ENCODE measurements around the gene LGALS16.
"Not testable (repeated sequence)": the region's sequence is repeated elsewhere in the genome, so short reads cannot be mapped to it uniquely, and the experiment has no call there.

LGALS16 gene

DNA sequence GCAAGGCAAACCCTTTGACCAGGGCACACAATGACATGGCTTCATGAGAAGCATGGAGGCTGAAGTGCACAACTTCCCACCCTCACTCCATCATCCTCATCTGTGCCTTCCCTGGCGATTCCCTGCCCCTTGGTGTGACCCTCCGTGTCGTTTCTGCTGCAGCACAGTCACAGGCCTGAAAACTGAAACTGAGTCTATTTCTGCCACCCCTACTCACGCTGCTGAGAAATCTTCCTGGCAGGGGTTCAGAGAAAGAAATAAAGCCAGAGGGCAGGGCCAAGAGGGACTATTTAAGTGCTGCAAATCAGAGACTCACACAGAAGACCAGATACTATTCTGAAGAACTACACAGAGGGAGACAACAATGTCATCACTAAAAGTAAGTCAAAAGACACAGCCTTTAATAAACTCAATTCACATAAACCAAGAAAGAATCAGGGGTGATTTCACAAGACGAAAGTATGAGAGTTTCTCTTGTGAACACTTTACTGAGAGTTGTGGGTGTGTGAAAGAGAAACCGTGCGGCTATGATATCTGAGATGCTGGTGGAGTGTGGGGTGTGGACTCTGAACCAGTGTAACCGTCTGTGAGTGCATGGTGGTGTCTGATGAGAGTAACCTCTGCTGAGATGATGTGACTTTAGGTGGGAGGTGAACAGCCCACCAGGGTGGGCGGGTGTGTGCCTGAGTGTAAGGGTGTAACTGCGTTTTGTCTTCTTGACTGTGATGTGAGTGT, 23.5 kb downstream of the LGALS16 start:
- peak; percentile 55 to 73 for DNase-seq

DNA sequence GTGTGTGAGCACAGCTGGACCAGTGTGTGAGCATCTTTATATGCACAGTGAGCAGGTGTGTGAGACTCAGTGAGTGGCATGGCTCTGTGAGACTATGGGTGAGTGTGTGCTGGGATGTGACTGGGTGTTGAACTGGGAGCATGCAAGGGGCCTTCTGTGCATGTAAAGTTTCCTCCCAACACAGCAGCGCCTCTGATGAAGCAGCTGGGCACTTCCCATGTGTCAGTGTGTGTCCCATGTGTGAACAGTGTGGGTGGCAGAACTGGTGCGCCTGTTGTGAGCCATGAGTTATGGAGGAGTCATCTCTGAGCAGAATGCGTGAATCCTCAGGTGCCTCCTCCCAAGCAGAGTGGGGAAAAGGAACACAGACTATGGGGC, 24.1 kb downstream of the LGALS16 start:
- peak; percentile 55 to 72 for DNase-seq

GRCh38 chr19:39680593-39680992, 24.9 kb downstream of the LGALS16 start:
- no peak for DNase-seq

- no peak for DNase-seq
These were observed 25.7 kb downstream of the LGALS16 start for GRCh38 chr19:39681416-39681815.

DNA sequence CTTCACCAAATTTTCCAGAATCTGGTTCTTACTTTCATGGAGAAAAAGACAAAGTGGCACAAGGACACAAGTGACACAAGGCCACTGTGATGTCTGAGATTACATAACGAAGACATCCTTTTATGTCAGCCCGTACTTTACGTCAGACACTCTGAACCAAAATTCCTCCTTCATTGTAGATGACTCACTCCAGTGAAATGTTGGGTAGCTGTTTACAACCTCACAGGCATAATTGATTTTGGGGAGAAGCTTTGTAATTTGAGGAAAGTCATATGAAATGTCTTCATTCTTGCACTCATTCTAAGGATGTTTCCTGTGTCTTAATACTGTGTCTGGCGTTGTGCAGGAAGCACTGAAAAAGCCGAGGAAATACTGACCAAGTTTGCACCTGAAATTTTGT, 28.6 kb downstream of the LGALS16 start:
- no peak for DNase-seq

DNA sequence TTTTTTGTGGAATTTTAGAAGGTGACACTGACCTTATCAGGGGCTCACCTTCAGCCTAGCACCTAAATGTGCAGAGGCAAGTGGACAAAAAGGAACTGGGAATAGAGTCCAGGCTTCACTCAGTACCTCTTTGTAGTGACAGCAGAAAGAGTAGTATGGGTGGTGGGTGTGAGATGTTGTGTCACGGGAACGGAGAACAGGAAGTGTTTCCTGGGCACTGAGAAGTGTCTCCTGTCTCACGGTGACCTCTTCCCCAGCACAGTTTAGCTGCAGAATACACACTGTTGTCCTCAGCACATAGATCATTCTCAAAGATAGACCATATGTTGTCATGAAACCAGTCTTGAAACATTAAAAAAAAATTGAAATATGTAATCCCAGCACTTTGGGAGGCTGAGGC, 31.0 kb downstream of the LGALS16 start:
- DNase-seq, result no peak

GRCh38 chr19:39688637-39689036, 32.9 kb downstream of the LGALS16 start:
- DNase-seq, result not testable (repeated sequence)

DNA sequence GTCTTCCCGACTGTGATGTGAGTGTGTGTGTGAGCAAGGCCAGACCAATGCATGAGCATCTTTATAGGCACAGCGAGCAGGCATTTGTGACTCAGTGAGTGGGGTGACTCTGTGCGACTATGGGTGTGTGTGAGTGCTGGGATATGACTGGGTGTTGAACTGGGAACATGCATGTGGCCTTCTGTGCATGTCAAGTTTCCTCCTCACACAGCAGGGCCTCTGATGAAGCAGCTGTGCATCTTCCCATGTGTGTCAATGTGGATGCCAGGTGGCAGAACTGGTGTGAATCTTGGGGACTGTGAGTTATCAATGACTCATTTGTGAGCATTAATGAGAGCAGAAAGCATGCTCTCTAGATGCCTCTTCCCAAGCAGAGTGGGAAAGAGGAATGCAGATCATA, 36.5 kb downstream of the LGALS16 start:
- DNase-seq, result no peak

DNA sequence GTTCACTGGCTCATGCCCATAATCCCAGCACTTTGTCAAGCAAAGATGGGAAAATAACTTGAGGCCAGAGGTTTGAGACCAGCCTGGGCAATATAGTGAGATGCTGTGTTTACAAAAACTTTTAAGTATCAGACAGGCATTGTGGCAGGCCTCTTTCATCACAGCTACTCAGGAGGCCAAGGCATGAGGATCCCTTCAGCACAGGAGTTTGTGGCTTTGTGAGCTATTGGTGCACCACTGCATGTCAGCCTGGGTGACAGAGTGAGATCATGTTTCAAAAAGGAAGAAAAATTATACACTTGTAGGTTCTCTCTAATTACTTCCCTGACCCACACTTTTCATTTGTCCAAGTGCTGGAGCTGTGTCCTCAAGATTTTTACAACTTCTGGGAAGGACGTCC, 37.1 kb downstream of the LGALS16 start:
- DNase-seq, result no peak

GRCh38 chr19:39695759-39696158, 40.0 kb downstream of the LGALS16 start:
- DNase-seq, result no peak

DNA sequence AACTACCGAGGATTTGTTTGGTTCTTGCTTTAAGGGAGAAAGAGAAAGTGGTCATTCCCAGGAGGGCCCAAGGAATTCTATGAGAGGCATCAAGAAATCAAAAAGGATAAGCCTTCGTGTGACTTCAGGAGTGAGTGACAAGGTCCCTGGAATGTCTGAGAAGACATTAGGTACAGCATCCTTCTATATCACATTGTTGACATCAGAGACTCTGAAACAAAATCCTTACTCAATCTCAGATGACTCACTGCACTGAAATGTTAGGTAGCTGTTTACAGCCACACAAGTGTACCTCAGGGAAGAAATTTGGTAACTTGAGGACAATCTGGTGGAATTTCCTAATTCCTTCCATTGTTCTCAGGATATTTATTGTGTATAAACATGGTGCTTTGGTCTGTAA, 40.7 kb downstream of the LGALS16 start:
- DNase-seq, result no peak

- no peak for DNase-seq
These were observed 42.8 kb downstream of the LGALS16 start for GRCh38 chr19:39698535-39698934.

DNA sequence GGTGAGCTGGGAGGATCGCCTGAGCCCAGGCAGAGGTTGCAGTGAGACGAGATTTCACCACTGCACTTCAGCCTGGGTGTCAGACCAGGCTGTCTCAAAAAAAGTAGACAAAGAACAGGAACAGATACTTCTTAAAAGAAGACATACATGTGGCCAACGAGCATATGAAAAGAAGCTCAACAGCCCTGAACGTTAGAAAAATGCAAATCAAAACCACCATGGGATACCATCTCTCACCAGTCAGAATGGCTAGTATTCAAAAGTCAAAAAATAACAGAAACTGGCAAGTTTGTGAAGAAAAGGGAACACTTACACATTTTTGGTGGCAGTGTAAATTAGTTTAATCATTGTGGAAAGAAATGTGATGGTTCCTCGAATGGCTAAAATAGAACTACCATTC, 45.6 kb downstream of the LGALS16 start:
- no peak for DNase-seq

GRCh38 chr19:39704181-39705044, 48.7 kb downstream of the LGALS16 start, which contains the start of gene LGALS14:
Gene LGALS14, plus strand, starts transcription at chr19:39704481. Its CDS starts 48 bp downstream, at chr19:39704529.
- peak in 1 of 2 donors; percentile 26 for DNase-seq

GRCh38 chr19:39705578-39706188, 50.0 kb downstream of the LGALS16 start:
- DNase-seq, result peak in 1 of 2 donors; percentile 20

GRCh38 chr19:39708594-39708993, 52.9 kb downstream of the LGALS16 start:
- no peak for DNase-seq

DNA sequence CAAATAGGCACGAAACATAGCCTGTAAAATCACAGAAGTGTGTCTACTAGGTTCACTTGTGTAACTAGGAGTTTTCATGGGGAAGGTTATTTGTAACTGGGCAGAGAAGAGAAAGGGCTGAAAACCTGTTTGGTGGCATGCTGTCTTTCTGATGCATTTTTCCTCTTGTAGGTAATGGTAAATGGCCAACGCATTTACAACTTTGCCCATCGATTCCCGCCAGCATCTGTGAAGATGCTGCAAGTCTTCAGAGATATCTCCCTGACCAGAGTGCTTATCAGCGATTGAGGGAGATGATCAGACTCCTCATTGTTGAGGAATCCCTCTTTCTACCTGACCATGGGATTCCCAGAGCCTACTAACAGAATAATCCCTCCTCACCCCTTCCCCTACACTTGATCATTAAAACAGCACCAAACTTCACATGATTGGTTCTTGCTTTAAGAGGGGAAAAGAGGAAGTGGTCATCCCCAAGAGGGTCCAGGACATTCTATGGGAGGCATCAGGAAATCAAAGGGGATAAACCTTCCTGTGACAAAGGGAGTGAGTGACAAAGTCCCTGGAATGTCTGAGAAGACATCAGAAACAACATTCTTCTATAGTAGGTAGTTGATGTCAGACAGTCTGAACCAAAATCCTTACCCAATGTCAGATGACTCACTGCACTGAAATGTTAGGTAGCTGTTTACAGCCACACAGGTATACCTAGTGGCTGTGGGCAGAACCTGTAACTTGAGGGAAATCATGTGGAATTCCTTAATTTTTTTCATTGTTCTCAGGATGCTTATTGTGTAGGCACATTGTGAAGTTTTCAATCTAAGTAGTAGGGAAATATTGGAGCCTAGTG, 53.5 kb downstream of the LGALS16 start:
- DNase-seq, result no peak

Measured in stimulated activated CD4-positive, alpha-beta T cell treated with anti-CD3 and anti-CD28 coated beads, Interleukin-2, amount 100 ng/mL, for 24 hours (primary cell).